HPDE6-E6E7 (cell line): ENCODE data around the gene LYST.
"Not testable (repeated sequence)": the region's sequence is repeated elsewhere in the genome, so short reads cannot be mapped to it uniquely, and the experiment has no call there.

Experiments used
- DNase-seq: peaks from one replicate; pipeline ENCODE4 v3.0.0; 2011; ENCODE audit warnings: missing footprints; ENCODE audit errors: extremely low spot score

Gene LYST

GRCh38 chr1:235820061-235820460 lies 46.6 kb downstream of the LYST start:
- DNase-seq, result no peak

GRCh38 chr1:235818632-235819136 lies 48.0 kb downstream of the LYST start:
- no peak for DNase-seq

GRCh38 chr1:235817101-235817728 lies 49.5 kb downstream of the LYST start:
- no peak for DNase-seq

- DNase-seq, result no peak
These were observed 56.9 kb downstream of the LYST start for GRCh38 chr1:235809688-235810397.

GRCh38 chr1:235808223-235808622 lies 58.5 kb downstream of the LYST start:
- DNase-seq, result no peak

- DNase-seq, result no peak
These were observed 60.6 kb downstream of the LYST start for GRCh38 chr1:235806123-235806522.

- no peak for DNase-seq
These were observed 63.9 kb downstream of the LYST start for GRCh38 chr1:235802573-235803346.

- DNase-seq, result no peak
These were observed 67.4 kb downstream of the LYST start for GRCh38 chr1:235799264-235799663.

- DNase-seq, result no peak
These were observed 75.1 kb downstream of the LYST start for GRCh38 chr1:235791532-235792060.

GRCh38 chr1:235790123-235790522 lies 76.6 kb downstream of the LYST start:
- DNase-seq, result no peak

GRCh38 chr1:235786227-235786898 lies 80.3 kb downstream of the LYST start:
- DNase-seq, result not testable (repeated sequence)

GRCh38 chr1:235784950-235785349 lies 81.8 kb downstream of the LYST start:
- DNase-seq, result no peak

GRCh38 chr1:235783148-235783776 lies 83.4 kb downstream of the LYST start:
- peak; percentile 11 for DNase-seq

GRCh38 chr1:235782601-235783000 lies 84.1 kb downstream of the LYST start:
- no peak for DNase-seq

- no peak for DNase-seq
These were observed 84.9 kb downstream of the LYST start for GRCh38 chr1:235781807-235782206.

- DNase-seq, result no peak
These were observed 86.9 kb downstream of the LYST start for GRCh38 chr1:235779770-235780169.

GRCh38 chr1:235776396-235776795 lies 90.3 kb downstream of the LYST start:
- DNase-seq, result no peak

GRCh38 chr1:235775246-235775860 lies 91.4 kb downstream of the LYST start:
- DNase-seq, result no peak

- DNase-seq, result no peak
These were observed 98.9 kb downstream of the LYST start for GRCh38 chr1:235767795-235768194.

- DNase-seq, result no peak
These were observed 99.9 kb downstream of the LYST start for GRCh38 chr1:235766794-235767285.

GRCh38 chr1:235763962-235764361 lies 102.7 kb downstream of the LYST start:
- no peak for DNase-seq
